GM18507 (cell line): ENCODE measurements around the gene SLC39A3.

ENCODE experiments used
- DNase-seq: peaks from one replicate; pipeline ENCODE4 v3.0.0; 2011; ENCODE audit warnings: low read depth; ENCODE audit not compliant: insufficient read length; ENCODE audit errors: extremely low spot score
- FAIRE-seq: peaks from 2 replicates; lab custom pipeline; 2011; peaks lifted over from hg19 to GRCh38; lab: Jason Lieb, UNC

The SLC39A3 gene

GRCh38 chr19:2726904-2727639 is 12.7 kb downstream of the SLC39A3 start:
- FAIRE-seq, result no peak
- no peak for DNase-seq

- FAIRE-seq (no peak), DNase-seq (no peak)
Measured at GRCh38 chr19:2726160-2726855, 13.5 kb downstream of the SLC39A3 start.

DNA sequence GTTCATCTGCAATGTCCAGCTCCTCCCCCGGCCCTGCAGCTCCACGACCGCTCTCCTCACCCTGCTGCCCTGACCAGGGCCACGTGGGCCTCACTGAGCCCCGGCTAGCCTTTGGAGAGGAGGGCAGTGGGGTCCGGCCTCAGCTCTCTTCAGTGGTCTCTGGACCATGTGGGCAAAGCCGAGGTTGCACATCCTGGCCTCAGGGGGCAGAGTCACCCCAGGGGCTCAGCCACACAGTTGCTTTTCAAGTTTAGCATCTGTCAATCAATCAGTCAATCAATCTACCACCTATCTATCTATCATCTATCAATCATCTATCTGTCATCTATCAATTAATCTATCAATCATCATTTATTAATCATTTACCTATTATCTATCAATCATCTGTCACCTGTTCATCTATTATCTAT is 15.7 kb downstream of the SLC39A3 start:
- no peak for FAIRE-seq
- no peak for DNase-seq

- FAIRE-seq, result no peak
- no peak for DNase-seq
Measured at GRCh38 chr19:2723747-2724146, 16.1 kb downstream of the SLC39A3 start.

GRCh38 chr19:2723345-2723715 is 16.5 kb downstream of the SLC39A3 start:
- FAIRE-seq (no peak), DNase-seq (no peak)

DNA sequence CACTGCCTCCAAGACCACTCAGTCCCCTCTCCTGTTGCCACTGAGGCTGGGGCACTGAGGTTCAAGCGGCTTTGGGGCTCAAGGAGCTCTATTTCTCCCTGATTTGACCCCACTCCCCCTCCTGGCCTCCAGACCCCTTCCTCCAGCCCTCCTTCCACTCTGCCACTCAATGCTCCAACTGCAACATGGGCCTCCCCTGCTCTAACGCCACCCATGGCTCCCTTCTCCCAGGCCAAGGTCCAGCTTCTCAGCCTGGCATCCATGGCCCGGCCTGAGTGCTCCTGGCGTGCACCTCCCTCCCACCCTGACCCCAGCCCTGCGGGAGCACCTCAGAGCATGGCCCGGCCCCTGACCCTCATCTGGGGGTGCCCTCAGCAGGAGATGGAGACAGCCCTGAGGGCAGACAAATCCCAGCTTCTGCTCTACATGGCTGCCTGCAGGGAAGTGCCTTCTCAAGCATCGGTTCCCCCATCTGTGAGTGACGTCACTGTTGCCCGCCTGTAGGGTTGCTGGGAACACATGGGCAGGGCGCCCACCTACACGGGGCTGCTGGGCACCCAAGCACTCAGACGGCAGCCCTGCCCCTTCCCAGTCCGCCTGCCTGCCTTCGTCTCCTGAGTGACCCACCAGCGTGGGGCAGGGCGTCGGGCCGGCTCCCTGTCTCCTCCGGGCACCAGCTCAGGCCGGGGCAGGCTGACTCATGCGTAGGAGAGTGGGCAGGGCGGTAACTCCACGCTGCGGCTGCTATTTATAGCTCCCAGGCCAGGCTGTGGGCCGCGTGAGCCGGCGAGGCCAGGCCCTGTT is 17.1 kb downstream of the SLC39A3 start:
- no peak for FAIRE-seq
- DNase-seq, result no peak

DNA sequence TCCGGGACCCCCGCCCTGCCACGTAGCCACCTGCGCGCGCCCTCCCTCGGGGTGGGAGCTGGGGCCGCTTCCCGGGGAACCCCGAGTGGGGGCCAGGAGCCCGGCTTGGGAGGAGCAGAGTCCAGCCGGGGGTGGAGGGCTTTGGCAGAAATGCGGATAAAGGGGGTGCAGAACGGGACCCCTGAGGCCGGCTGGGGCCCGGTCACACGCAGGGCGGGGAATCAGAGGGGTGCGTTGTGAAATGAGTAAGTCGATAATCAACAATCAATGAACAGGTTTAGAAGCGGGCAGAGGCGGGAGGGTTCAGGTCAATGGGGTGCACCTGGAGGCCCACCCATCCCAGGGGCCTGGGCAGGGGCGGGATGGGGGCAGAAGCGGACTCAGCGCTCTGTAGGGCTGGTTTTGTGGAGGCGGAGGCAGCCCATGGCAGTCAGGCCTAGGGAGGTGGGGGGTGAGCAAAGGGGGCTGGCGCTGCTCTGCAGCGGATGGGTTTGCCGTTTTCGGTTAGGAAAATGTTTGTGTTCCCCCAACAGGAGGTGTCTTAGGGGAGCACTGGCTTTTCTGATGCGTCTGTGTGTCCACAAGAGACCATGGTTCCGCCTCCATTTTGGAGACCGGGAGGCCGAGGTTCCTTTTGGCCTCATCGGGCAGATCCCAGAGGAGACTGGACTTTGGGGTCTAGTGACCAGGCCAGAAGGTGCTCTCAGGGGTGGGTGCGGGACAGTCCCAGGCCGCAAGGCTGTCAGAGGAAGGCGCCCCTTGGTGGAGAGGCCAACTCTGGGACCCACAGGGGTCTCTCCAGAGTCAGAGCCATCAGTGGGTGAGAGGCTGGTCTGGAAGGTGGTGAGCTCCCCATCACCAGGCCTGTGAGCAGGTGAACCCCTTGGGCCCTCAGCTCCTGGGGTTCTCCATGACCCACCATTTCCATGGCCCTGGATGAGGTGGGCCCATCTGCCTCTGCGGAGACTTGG is 18.0 kb downstream of the SLC39A3 start:
- DNase-seq (no peak), FAIRE-seq (no peak)

DNA sequence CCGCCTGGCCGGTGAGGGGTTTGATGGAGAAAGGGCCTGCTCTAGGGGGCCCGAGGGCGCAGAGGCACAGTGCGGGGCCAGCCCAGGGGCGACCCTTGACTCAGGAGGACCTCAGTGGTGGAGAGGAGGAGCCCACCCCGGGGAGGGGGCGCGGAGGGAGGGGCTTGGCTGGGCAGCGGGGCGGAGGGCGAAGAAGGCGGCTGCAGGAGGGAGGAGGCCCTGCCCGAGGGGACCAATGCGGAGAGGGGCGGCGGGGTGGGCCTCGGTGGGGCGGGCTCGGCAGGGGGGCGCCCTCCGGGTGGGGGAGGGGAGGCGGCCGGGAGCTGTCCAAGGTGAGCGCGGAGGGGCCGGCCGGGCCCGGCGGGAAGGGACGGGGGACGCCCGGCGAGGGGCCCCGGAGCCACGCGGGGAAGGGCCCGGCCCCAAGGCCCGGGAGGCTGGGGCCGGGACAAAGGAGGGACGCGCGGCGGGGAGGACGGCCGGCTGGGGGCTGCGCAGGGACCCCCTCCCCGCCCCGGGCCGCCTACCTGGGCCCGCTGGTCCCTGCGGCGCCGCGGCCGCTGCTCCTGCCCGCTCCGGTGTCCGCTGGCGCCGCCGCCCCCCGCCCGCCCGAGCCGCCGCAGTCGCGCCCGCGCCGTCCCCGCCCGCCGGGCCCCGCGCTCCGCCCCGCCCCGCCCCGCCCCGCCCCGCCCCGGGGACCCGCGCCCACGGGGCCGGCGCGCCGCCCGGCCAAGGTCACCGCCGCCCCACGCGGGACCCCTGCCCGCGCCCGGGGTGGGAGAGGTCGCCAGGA is 18.8 kb downstream of the SLC39A3 start, which contains the start of gene DIRAS1:
Gene DIRAS1, minus strand, starts transcription at position 596 of the 793 bp plus-strand sequence. CDS start 3,566 bp downstream, outside the sequence.
- FAIRE-seq (no peak), DNase-seq (no peak)

DNA sequence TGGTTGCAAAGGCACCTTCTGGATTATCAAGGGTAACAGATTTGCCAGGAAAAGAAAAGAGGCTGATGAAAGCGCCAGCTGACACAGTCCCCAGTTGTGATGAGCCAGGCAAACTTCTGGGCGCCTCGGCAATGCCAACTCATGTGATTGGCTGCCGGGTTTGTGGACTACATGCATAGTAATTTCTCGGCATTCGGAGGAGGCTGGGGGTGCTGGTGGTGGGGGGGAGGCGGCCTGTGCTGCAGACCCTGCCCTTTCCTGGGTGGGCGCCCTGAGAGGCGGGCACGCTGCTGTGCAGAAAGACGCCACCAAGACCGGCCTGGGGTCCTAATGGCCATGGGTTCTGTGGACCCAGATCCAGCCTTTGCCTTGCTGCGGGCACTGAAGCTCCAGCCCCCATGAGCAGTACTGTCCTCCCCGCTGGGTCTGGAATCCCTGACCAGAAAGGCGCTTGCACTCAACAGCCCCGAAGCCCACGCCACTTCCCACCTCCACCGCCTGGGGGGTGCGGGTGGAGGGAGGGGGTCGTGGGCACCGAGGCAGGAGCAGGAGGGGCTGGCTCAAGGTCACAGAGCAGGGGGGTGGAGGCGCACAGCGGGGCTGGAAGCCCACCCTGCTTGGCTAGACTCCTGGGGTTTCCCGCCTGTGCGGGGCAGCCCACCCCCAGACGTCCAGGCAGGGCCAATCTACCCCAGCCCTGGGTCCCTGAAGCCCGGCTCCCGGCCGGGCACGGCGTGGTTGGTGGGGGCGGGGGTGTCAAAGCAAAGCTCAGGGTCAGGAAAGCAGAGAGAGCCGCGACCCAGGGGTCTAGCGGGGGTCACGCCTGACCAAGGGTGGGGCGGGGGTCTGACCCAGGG is 19.7 kb downstream of the SLC39A3 start:
- FAIRE-seq (no peak), DNase-seq (no peak)

GRCh38 chr19:2719232-2719735 is 20.5 kb downstream of the SLC39A3 start:
- DNase-seq (no peak), FAIRE-seq (no peak)

DNA sequence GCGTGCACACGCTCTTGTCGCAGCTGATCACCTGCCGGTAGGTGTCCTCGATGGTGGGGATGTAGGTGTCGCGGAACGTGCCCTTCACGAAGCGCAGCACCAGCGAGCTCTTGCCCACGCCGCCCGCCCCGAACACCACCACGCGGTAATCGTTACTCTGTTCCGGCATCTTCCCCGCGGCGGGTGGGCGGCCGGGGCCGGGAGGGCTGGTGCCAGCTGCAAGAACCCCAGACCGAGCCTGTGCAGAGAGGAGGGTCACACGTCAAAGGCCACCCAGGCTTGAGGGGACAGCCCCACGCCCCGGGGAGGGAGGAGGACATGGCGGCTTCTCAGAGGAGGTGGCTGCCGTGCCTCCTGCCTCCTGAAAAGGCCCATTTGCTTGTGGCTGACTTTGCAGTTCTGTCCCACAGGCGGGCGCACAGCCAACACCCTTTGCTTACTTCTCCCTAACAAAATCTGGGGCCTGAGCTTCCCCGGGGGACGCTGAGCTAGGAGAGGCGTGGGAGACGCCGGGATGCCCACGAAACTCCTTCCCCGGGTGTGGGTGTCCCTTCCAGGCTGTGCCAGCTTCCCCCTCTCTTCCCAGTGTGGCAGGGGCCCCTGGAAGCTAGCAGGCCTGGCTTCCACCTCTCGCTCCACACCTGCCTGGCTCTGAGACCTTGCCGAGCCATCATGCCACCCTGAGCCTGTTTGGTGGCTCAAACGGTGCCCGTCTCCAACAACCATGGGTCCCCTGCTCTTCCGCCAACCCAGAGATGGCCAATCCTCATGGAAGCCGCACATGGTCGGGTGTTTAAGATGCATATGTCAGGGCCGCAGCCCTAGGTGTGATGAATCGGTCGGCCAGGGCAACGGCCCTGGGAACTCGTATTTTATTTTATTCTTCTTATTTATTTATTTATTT is 21.9 kb downstream of the SLC39A3 start:
- no peak for DNase-seq
- FAIRE-seq, result no peak

- FAIRE-seq (no peak), DNase-seq (no peak)
Measured at GRCh38 chr19:2716722-2717637, 22.8 kb downstream of the SLC39A3 start.

DNA sequence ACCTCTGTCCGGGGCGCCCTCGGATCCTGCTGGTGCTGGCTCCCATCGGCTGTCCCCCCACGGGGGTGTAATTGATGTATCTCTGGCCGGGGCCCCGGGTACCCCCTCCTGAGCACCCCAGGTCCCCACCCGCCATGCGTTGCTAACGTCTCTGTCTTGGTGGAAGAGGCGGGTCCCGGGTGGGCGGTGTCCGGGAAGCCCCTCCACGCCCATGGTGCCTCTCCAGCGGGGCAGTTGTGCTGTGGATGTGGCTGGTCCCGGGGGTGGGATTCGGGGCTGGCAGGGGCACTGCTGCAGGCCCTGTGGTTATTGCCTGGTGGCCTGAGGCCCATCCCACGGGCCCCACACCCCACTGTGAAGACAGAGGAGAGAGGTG is 23.6 kb downstream of the SLC39A3 start:
- FAIRE-seq (no peak), DNase-seq (no peak)

GRCh38 chr19:2715470-2716274 is 24.1 kb downstream of the SLC39A3 start:
- FAIRE-seq (no peak), DNase-seq (no peak)
